NCI-H128 (cell line): ENCODE data around the gene ATP5MG.

Source experiments
- DNase-seq: peaks from one replicate; lab custom pipeline; 2025; ENCODE audit not compliant: unreplicated experiment; lab: John Stamatoyannopoulos, UW

ATP5MG gene

GRCh38 chr11:118441770-118442275 lies 40.4 kb downstream of the ATP5MG start:
- no peak for DNase-seq

- no peak for DNase-seq
Observed at GRCh38 chr11:118442301-118442700, 40.9 kb downstream of the ATP5MG start.

DNA sequence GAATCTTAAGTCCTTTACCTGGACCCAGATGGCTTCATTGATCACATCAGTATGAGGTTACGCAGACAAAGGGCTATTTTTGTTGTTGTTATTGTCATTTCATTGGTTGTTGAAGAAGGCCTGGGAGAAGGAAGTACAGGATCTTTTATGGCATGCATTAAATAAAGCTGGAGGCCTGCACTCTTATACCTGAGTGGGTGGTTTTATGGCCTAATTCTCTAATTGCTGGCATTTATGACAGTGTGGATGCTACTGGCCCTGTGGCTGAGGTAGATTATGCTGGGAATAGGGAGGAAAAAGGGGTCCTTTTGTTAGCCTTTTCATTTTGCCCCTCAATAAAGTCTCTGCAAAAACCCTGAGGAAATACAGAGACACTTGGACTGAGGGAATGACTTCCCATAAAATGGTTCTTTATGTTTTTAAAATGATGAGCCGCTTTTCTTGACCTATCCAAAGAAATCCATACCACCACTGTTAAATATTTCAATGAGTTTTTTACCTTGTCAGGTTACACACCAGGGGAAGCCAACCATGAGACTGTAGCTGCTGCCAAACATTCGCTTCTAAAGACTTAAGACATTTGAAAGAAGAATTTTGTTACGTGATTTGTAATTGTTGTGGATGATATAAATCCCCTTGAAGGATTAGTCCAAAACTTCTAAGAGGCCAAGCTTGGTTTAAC lies 41.6 kb downstream of the ATP5MG start:
- no peak for DNase-seq

DNA sequence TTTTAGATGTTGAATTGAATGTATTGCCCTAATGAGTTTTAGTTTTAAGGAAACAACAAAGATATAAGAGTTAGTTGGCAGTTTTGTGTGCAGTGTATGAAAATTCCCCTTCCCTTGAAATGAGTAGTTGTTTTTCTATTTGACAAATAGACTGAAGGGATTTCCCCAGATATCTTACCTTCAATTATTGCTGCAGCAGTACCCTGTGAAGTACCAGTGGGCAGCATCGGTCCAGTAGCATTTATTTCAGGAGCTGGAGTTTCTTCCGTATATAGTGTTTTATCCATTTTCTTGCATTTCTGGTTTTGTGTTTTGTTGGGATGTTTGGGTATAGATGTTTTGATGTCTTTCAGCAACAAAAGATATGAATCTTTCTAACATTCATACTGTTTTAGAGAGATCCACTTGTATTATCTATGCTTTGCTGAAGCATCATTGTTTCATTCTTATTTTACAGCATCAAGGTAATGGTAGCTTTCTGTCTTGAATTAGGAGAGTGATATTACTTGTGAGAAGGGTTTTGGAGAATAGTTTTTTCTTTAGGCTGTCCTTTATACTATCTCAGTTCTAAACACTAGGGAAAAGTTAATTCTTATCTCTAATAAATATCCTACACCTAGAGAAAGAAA lies 42.3 kb downstream of the ATP5MG start:
- no peak for DNase-seq

GRCh38 chr11:118447423-118447822 lies 46.0 kb downstream of the ATP5MG start:
- no peak for DNase-seq

- no peak for DNase-seq
Observed at GRCh38 chr11:118448294-118448693, 46.9 kb downstream of the ATP5MG start.

GRCh38 chr11:118449316-118449918 lies 48.0 kb downstream of the ATP5MG start:
- no peak for DNase-seq

DNA sequence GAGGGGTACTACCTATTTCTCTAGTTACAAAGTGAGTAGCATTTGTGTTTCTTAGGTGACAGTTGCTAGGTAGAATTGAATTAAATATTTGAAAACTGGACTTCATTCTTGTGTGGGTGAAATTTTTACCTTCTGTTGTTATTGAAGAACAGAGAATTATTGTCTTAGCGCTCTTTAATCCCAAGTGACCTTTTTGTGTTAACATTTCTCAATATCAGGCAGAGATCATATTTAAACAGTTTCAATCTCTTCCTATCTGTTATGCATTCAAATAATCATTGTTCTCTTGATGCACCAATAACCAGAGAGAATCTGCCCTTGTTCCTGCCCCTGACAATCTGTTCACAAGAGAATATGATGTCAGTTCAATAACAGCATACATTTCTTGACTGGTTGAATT lies 49.0 kb downstream of the ATP5MG start:
- DNase-seq = no peak
